Occipital lobe (tissue), 2 donors: Measurements from ENCODE around the gene ACADVL. TPM values are rescaled to one million over a fixed set of nuclear protein-coding genes. Genes with fewer than 3 reads are reported as not detected.
"Not testable (repeated sequence)": the region's sequence is repeated elsewhere in the genome, so short reads cannot be mapped to it uniquely, and the experiment has no call there.

Experiments
- DNase-seq: peaks from one replicate; lab custom pipeline; 2025; lab: John Stamatoyannopoulos, UW
- total RNA-seq: library from RNA; depleted of rRNA; stranded (reverse); fragments of >200 nt; gene quantifications from one replicate; pipeline ENCODE4 v1.2.3, GENCODE V29; 2014

Gene ACADVL
- total RNA-seq, 1 donor from 2014 or later = 77.2 TPM

DNA sequence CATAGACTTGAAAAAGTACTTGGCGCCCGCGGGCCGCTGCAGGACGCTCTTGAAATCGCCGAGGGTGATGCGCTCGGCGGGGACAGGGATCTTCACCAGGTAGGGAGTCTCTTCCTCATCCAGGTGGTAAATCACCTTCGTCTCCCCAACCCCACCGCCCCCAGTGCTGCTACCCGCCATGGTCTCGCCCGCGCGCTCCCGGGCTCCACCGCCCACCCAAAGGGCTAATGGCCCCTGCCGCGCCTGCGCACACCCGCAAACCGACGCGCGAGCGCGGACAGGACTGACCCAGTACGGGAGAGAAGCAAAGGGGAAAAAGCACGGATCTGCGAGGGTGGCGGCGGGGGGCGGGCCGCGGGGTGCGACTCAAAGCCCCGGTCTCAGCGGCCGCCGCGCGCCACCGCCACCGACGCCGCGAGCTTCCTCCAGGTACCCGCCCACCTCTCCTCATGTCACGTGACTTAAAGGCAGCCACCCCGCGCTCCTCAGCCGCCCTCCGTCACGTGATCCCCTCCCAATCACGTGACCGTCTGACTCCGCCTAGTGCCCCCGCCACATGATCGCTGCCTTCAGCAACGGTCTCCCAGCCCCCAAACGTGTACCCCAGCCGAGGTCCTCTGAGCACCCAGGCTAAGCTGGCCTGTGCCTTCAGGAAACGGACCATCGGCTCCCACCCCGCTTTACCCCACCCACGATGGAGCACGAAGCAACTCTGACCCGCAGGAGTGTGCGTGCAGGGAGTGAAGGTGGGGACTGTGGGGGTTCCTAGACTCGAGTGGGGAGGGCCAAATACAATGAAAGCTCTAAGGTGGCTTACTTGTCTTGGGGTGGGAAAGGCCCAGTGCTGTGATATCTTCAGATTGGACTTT is 14.6 kb downstream of the ACADVL start, which contains the start of gene DVL2:
Gene DVL2 (minus strand): TSS at position 435 of the 869 bp plus-strand sequence. CDS start 255 bp downstream, at position 180.
- peak; percentile 92 for DNase-seq

DNA sequence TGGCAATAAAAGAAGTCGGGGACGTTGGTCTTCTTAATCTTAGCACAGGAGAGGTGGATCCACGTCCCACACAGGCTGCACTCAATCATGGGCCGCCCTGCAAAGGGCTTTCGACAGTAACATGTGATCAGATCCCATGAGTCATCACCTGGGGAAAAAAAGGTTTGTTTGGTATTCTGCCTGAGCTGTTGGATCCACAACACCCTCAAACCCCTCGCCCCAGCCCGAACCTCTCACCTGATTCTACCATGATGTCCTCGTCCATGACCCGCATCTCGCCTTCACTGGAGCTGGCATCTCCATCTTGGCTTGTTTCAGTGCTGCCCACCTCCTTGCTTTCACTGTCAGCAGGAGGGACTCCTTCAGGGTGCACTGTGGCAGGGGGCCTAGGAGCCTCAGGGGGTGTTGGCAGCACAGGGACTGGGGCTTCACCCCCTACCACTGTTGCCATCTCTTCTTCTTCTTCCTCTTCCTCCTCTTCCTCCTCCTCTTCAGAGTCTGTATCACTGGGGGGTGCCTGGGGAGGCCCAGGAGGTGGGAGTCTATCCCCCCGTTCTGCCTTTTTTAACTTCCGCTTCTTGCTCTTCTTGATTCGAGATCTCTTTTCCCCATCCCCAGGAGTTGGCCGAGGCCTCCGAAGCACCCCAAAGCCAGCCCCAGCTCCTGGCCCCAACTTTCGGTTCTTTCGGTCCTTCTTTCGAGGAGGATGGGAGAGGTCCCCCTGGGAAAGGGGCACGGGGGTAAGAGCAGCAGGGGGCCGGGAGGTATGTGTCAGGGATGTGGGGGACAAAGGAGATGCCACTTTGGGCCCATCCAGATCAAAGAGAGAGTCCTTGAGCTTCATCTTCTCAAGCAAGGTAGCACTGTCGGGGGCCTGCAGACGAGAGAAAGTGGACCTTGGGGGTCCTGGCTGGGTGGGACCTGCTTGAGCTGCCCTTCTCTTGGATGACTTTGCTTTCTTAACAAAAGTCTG is 16.2 kb downstream of the ACADVL start:
- no peak for DNase-seq

DNA sequence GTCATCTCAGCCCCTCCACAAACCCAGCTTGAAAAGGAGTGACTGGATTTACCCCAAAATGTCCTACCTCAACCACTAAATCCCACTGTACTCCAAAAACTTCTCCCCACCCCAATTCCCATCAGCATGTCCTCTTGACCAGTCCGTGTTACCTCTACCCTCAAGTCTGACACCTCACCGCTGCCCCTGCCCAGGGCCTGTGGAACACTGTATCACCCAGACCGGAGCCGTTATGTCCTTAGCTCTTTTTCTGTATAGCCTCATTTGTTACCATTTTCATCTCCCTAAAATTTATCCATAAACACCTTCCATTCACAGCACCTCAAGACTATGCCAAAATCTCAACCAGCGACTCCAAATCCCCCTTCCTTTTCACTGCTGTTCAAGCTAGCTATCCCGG is 17.1 kb downstream of the ACADVL start:
- no peak for DNase-seq

DNA sequence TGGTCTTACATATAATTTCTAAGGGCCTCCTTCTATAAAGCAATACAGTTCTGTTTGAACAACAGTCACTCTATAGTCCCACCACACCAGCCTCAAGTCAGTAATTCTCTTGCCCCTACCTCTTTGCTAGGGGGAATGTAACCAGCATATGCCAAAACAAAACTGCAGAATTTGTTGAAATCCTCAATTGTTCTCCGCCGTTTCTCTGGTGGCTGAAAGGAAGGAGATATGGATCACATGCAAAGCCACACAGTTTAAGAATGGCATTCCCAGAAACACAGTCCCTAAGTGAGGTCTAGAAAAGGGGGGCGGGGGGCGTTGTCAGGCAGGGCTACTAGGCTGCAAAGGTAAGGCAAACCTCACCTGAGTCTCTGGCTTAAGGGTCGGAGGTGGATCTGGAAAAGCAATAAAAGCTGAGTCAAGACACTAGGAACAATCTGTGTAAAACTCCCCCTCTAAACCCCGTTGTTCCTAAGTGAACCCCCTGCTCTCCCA is 17.6 kb downstream of the ACADVL start:
- DNase-seq = no peak

DNA sequence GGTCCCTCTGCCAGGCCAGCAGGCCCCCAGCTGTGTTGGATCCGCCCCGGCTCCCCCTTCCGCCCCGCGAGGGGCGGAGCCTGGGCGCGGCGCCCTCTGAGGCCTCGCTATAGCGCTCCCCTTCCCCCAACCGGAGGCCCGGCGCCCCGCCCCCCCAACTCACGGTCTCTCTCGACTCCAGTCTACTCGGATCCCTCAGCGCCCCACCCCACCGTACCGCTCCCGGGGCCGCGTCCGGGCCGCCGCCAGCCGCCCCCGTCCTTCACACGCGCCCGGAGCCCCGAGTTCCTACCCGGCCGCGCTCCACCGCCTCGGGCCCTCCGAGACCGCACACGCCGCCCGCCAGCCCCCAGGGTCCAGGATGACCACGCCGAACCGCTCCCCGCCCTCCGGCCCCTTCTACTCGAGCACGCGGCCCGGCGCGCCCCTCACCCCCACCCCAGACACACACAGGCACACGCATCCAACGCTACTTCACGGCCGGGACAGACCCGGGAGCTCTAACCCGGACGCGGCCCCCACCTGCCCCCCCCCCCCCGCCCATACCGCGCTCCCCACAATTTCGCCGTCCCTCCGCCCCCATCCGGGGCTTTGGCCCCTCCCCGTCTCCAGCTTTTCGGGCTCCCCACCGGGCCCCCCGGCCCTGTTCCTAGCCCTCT is 18.2 kb downstream of the ACADVL start:
- DNase-seq = peak; percentile 33

DNA sequence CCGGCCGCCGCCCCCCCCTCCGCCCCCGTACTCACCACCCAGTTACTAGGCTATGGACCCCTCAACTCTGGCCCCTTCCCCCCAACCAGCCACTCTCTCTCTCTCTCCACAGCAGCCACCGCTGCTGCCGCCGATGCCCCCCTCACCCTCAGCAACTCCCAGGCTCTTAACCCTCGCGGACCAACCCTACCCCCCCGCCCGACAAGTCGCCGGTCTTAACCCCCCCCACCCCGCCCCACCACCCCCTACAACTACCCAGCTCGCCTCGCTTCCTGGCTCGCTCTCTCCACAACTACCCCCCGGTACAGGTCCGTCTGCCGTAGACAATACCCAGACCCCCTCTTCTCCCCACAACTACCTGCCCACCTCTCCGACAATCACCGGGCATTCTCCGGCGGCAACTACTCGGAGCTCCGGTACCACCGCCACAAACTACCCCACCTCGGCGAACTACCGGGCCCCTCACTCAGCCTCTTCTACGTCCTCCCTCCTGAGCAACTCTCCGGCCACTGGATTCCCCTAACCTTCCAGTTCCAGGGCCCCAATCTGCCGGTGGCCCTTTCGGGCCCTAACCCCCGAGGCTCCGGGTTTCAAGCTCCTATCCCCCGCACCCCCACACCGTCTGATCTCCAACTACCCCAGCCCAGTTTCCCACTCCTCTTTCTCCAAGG is 18.8 kb downstream of the ACADVL start:
- DNase-seq = no peak

DNA sequence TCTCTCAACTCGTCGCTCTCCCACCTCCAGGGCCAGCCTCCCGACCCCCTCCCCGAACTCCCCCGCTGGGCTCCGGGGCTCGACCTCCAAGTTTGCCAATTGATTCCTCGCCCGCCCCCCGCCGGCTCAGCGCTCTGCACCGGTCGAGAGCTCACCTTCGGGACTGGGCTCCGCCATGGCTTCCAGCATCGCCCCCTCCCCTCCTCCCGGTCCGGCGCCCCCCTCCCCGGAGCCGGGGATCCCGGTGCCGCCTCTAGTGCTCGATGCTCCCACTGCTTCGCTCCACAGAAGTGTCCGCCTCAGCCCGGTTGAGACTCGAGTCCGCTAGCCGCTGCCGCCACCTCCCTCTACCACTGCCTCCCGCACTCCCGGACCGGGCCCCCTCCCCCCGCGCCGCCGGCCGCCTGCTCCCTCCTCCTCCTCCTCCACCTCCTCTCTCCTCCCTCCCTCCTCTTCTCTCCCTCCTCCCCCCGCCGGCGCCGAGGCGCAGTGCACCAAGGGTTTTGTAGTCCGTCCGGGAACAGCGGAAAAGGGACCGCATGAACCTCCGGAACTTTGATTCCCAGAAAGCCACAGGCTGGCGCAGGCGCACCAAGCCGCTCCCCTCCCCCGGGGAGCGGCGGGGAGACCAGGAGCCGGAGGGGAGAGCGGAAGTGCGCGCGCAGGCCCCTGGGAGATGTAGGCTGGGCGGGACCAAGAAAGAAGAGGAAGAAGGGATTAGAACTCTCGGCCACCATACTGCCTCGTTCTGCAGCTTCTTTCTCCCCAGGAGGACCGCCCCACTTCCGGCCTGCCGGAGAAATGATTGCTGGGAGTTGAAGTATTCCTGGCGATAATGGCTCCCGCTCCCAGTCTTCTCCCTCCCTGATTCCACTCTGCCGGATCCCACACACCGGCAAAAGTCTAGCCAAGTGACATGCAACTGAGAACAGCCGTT is 19.6 kb downstream of the ACADVL start, which contains the start of gene PHF23:
Gene PHF23 (minus strand): TSS at position 367 of the 937 bp plus-strand sequence. CDS start 178 bp downstream, at position 189.
- peak; percentile 99 for DNase-seq

DNA sequence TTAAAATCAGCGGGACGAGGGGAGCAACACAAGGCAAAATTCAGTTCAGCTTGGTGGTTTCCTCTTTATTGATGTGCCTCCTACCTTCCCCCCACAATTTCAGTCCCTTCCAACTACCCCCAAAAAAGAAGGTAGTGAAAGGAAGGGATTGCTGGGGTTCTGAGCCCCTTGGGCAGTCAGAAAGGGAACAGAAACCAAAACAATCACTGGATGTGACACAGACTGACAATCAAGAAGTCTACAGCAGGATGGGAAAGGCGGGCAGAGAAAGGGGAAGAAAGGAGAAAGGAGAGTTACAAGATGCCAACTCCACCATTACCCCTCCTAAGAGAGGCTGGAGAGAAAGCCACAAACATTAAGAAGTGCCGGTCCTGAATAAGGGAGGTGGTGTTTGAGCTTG is 20.6 kb downstream of the ACADVL start:
- DNase-seq = no peak

DNA sequence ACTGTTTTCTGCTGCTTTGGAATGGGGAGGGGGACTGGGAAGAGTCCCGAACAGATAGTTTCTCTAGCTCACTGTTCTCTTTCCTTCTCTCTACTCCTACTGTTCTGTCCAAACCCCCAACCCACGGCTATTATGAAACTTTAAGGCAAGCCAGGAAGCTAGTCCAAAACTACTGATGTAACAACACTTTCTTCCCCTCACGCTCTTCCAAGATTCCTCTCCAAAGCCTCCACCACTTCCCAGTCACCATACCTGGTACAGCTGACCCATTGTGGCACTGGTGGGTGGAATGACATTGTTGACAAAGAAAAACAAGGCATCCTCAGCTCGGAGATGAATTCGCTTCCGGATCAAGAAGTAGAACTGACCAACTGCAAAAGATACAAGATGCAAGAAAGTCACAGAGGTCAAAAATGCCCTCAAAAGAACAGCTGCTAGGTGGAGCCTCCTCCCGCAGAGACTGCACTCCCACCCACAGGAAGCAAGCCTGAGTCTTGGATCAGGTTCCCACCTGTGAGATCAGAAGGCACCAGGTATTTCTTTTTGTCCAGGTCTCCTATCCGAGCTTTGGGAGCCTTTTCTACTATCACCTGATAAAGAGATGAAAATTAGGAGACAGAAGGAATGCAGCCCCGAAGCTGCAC is 21.5 kb downstream of the ACADVL start:
- DNase-seq = no peak

DNA sequence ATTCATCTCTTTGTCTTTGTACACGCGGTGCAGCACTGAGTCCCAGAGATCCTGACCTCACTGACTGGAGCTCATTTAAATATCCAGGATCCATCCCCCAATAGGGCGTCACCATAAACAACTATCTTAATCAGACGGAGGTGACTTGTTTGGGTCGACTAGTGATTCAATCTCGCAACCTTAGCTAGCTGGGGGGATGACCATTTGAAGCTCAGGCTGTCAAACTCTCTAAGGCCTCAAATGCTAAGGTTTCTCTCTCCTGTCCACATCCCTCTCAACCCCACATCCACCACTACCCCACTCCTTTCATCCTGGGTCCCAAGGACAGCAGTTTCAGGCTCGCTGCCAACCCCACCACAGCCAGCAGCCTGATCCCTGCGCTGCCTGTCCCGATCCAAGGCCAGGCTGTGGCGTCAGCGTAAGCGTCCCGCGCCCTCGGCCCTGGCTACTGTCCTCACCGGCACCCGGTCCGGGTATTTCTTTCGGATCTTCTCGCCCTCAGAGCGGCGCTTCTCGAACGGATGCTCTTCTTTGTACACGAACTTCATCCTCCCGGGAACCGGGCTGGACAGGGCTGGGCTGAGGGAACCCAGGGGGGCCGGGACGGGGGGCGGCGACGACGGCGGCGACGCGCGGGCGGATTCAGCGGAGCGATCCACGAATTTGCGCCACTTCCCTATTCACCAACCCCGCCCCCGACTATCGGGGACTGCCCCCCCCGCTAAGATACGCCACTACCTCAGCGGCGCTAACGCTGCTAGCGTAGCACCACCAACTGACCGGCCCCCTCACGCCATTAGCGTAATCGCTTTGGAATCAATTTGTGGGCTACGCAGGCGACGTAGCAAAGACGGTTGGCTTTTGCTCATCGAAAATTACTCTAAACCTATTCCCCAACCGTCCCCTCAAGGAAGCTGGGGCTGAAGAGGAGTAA is 22.3 kb downstream of the ACADVL start, which contains the start of gene GABARAP:
Gene GABARAP (minus strand): TSS at position 667 of the 934 bp plus-strand sequence. CDS start 119 bp downstream, at position 548.
- DNase-seq = peak; percentile 87

DNA sequence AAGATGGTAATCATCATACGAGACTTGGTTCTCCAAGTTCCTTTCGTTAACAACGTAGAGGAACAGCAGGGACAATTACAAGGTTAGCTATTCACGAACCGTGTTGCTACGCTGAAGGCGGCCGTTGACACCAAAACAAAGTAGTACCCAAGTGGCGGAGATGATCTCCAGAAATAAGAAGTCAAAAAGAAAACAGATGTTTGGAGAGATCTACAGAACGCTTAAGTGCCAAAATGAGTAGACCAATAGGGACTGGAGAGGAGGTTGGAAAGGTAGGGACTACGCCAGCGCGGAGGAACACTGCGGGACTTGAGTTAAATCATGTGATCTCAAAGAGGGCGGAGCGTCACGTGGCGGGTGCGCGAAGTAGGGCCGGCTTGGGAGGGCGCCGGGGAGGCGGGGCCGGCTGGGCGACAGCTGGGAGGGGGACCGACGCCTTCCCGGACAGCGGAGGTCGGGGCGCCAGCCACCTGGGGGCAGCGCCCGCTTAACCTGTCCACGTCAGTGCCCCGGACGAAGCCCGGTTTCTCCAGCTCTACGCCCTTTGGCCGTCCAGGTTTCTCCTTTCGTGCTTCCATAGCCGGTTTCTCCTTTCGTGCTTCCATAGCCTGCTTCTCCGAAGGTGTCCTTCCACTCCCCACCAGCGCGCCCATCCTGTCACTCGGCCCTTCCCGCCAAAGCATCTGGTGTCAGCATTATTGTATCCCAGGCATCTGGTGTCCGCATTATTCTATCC is 23.1 kb downstream of the ACADVL start:
- DNase-seq = peak; percentile 88

DNA sequence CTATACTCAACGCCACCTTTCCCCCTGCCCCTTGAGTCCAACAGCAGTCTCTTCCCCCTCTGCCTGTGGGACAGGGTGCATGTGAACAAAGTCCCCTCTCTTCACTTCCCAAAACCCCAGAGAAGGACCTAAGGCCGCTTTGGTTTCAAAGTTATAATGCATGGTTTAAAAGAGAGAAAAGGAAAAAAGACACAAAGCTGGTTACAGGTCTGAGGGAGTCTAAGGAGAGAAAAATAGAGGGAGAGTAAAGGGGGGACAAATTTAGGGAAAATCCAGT is 23.7 kb downstream of the ACADVL start:
- no peak for DNase-seq

DNA sequence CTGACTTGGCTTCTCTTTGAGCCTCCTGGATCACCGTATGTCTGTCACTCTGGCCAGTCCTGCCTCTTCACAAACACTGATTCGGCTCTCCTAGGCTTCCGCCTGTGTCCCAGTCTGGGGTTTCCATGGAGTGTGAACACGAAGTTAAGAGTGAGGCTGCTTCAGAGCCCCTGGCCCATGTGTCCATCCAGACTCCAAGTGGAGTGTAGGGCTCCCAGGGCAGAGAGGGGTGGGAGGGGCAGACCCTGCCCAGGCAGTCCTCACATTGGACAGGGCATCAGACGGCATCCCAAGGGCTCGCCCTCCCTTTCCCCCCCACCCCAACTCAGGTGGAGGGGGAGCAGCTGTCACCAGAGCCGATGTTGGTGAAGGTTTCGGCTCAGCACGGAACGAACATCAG is 24.1 kb downstream of the ACADVL start:
- not testable (repeated sequence) for DNase-seq

DNA sequence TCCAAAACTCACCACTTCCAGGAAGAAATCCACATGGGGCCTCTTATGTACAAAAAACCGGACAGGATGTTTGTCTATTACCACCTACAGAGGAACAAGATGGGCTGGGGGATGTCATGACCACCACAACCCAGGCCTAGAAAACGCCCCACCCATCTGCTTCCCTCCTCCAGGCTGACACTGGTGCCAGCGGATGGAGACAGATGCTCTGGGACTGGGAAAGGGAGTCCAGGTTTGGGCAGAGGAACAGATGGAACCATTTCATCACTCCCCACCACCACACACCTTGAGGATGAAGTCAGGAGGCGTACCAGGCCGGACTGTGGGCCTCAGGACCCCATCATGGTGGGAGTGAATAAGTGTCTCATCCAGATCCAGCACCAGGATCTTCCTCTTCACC is 27.0 kb downstream of the ACADVL start:
- DNase-seq = no peak

DNA sequence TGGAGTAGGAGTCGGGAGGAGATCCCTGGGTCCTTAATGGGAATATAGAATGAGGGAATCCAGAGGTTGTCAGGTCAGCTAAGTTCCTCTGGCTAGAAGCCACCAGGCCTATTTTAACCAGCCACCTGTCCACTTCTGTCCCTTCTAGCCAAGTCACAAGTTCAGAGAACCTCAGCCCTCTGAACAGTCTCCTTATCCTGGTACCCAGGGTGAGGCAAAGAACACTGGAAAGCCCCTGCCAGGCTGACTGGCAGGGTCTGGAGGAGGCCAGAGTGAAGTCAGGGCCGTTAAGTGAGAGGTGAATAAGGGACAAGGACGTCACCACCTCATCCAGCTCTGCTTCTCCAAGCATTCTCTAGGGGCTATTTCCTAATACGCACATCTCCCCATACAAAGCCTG is 29.1 kb downstream of the ACADVL start:
- DNase-seq = no peak

DNA sequence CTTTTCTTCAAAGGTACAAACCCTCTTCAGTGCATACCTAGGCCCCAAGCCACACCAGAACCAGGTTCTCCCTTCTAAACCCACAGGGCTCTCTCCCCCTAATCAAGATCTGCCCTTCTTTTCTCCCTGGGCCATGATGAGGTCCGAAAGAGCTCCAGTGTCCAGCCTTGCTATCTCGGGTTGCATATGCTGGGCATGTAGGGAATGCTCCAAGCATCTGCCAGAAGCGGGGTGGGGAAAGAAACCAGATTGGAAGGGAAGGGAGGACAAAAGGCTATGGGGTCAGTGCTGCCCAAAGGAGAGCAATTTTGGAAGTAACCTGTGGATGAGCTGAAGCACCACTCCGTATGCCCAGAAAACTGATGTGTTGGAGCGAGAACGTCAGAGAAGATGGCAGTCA is 29.5 kb downstream of the ACADVL start:
- no peak for DNase-seq

DNA sequence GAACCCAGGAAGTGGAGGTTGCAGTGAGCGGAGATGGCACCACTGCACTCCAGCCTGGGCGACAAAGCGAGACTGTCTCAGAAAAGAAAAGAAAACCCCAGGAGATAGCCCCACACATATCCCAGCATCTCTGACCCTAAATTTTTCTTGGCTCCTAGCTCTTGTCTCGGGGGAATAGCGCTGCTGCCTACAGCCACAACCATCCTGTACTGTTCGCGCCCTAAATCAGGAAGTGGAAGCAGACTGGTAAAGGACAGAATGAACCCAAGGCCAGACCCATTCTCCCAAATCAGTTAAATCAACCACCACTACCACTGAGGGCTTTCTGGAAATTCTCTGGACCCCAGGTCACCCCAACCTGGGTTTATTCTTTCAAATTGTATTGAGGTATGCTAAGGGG is 30.1 kb downstream of the ACADVL start:
- no peak for DNase-seq
